DOHH2 (cell line): ENCODE data around the gene GRM3.

Experiments used
- H3F3A ChIP-seq: fragments of 200-600 bp; sonication (generic), shearing (Covaris generic); 2 replicates; pipeline ENCODE4 v1.6.0; 2016; ENCODE audit warnings: antibody characterized with exemption, mild to moderate bottlenecking; ENCODE audit not compliant: control insufficient read depth, insufficient read depth
- H3K27ac ChIP-seq: fragments of 200-600 bp; sonication (generic); 2 replicates; pipeline ENCODE4 v1.5.1; 2014; ENCODE audit warnings: low read depth, mild to moderate bottlenecking, low read length, moderate library complexity
- H3K27me3 ChIP-seq: fragments of 200-600 bp; sonication (generic); 2 replicates; pipeline ENCODE4 v1.6.1; 2014; ENCODE audit warnings: mild to moderate bottlenecking, low read length, mixed read lengths; ENCODE audit not compliant: control insufficient read depth
- H3K36me3 ChIP-seq: fragments of 200-600 bp; sonication (generic); 2 replicates; pipeline ENCODE4 v1.6.1; 2014; ENCODE audit warnings: mild to moderate bottlenecking, low read length, moderate library complexity, mixed read lengths; ENCODE audit not compliant: control insufficient read depth
- H3K4me1 ChIP-seq: fragments of 200-600 bp; sonication (generic); 2 replicates; pipeline ENCODE4 v1.6.1; 2014; ENCODE audit warnings: mild to moderate bottlenecking, low read length, mixed read lengths; ENCODE audit not compliant: control insufficient read depth
- H3K4me2 ChIP-seq: fragments of 200-600 bp; sonication (generic); 2 replicates; pipeline ENCODE4 v1.6.0; 2014; ENCODE audit warnings: mild to moderate bottlenecking, low read length, moderate library complexity
- H3K4me3 ChIP-seq: fragments of 200-600 bp; sonication (generic); 2 replicates; pipeline ENCODE4 v1.5.1; 2014; ENCODE audit warnings: mild to moderate bottlenecking, low read length, mixed read lengths
- H3K79me2 ChIP-seq: fragments of 200-600 bp; sonication (generic); 2 replicates; pipeline ENCODE4 v1.6.1; 2014; ENCODE audit warnings: mild to moderate bottlenecking, low read length, mixed read lengths; ENCODE audit not compliant: control insufficient read depth
- H3K9me2 ChIP-seq: fragments of 200-600 bp; sonication (generic); replicated peaks from 2 replicates; pipeline ENCODE4 v1.6.1; 2014; ENCODE audit warnings: mild to moderate bottlenecking, low read length, mixed read lengths; ENCODE audit not compliant: control insufficient read depth
- H3K9me3 ChIP-seq: fragments of 200-600 bp; sonication (generic); 2 replicates; pipeline ENCODE4 v1.6.1; 2014; ENCODE audit warnings: antibody characterized with exemption, low read length, mixed read lengths; ENCODE audit not compliant: control insufficient read depth, insufficient read depth
- H4K20me1 ChIP-seq: fragments of 200-600 bp; sonication (generic); 2 replicates; pipeline ENCODE4 v1.6.0; 2014; ENCODE audit warnings: low read depth, mild to moderate bottlenecking, antibody characterized with exemption, low read length, moderate library complexity; ENCODE audit not compliant: control insufficient read depth, insufficient read depth
- CTCF ChIP-seq: fragments of 200-600 bp; sonication (generic); IDR thresholded peaks from one replicate; pipeline ENCODE4 v1.5.1; 2014; ENCODE audit warnings: antibody characterized with exemption, mild to moderate bottlenecking, low read depth, low read length; ENCODE audit not compliant: poor library complexity, severe bottlenecking
- EZH2phosphoT487 ChIP-seq: fragments of 200-600 bp; sonication (generic); IDR thresholded peaks from 2 replicates; pipeline ENCODE4 v1.6.1; 2017; ENCODE audit warnings: borderline replicate concordance, mild to moderate bottlenecking, antibody characterized with exemption, low read length, moderate library complexity, mixed read lengths

Gene GRM3

GRCh38 chr7:86645225-86645608 lies 1.5 kb downstream of the GRM3 start:
- H3K27ac ChIP-seq: no peak overlapping the region
- H3K4me2 ChIP-seq: no peak overlapping the region
- peaks cover 3% of the 10 kb centered on the region; the same call in 1 of the 2 replicates for H3K27me3 ChIP-seq
- H3K9me2 ChIP-seq: no peaks in the 10 kb centered on the region
- H4K20me1 ChIP-seq: no peaks in the 10 kb centered on the region
- no peaks in the 10 kb centered on the region for H3K79me2 ChIP-seq
- TF ChIP-seq EZH2phosphoT487 (no peak), CTCF (no peak)
- no peaks in the 10 kb centered on the region for H3K36me3 ChIP-seq
- H3F3A ChIP-seq: no peaks in the 10 kb centered on the region
- no peaks in the 10 kb centered on the region for H3K9me3 ChIP-seq
- no peak overlapping the region for H3K4me3 ChIP-seq
- no peaks in the 10 kb centered on the region for H3K4me1 ChIP-seq

- Histone ChIP-seq H3K27me3 (peaks cover 3% of the 10 kb centered on the region; the same call in 1 of the 2 replicates), H3K36me3 (no peaks in the 10 kb centered on the region), H3K9me2 (no peaks in the 10 kb centered on the region), H3F3A (no peaks in the 10 kb centered on the region), H3K79me2 (no peaks in the 10 kb centered on the region), H3K27ac (no peak overlapping the region), H4K20me1 (no peaks in the 10 kb centered on the region), H3K4me2 (no peak overlapping the region), H3K4me1 (no peaks in the 10 kb centered on the region), H3K4me3 (no peak overlapping the region), H3K9me3 (no peaks in the 10 kb centered on the region)
- TF ChIP-seq EZH2phosphoT487: no peak
- TF ChIP-seq CTCF: no peak
Measured at GRCh38 chr7:86645676-86646276, 2.1 kb downstream of the GRM3 start.

- Histone ChIP-seq H3K9me2 (no peaks in the 10 kb centered on the region), H4K20me1 (no peaks in the 10 kb centered on the region), H3K4me1 (no peaks in the 10 kb centered on the region), H3K27me3 (0 out of 2 replicates have a peak, but pooled peaks cover under 1% of the 10 kb centered on the region), H3K9me3 (no peaks in the 10 kb centered on the region), H3K4me2 (no peak overlapping the region), H3K36me3 (no peaks in the 10 kb centered on the region), H3F3A (no peaks in the 10 kb centered on the region), H3K27ac (no peak overlapping the region), H3K4me3 (no peak overlapping the region), H3K79me2 (no peaks in the 10 kb centered on the region)
- TF ChIP-seq EZH2phosphoT487 (no peak), CTCF (no peak)
Measured at GRCh38 chr7:86647385-86648094, 3.8 kb downstream of the GRM3 start.
